Fibroblast of lung (primary cell): ENCODE results near the gene SLC35A2.

Source experiments
- CTCF ChIP-seq, 2 donors: IDR thresholded peaks in 1 of 2; conservative IDR thresholded peaks in 1 of 2; 1 replicate in 1 of 2; 2 replicates in 1 of 2; pipeline ENCODE4 v1.5.1; 2011 to 2012; ENCODE audit warnings: low read length in 2 of 2, control low read depth in 1 of 2, inconsistent platforms in 1 of 2, low read depth in 1 of 2, mild to moderate bottlenecking in 1 of 2
- EZH2 ChIP-seq: IDR thresholded peaks from 2 replicates; pipeline ENCODE4 v1.5.1; 2012; ENCODE audit warnings: low read length, control low read depth, mild to moderate bottlenecking; ENCODE audit errors: missing control alignments

GRCh38 chrX:48883729-48884128, 27.7 kb downstream of the SLC35A2 start:
- TF ChIP-seq CTCF (conservative IDR thresholded peaks at IDR 0.05 in 1 of 2, IDR thresholded peaks at IDR 0.05 in 1 of 2; ENCODE audit: low read depth in 1 of 2, low read length in 2 of 2) = no peak
- TF ChIP-seq EZH2 = no peak
